Hepatocyte (in vitro differentiated cells): Measurements from ENCODE around the gene SLC2A13. TPM values are rescaled to one million over a fixed set of nuclear protein-coding genes. Genes with fewer than 3 reads are reported as not detected.
A peak's percentile ranks its signal among the peaks of the same experiment; 100 is the strongest.

Source experiments
- DNase-seq: peaks from one replicate; pipeline ENCODE4 v3.0.0-alpha.2; 2016; ENCODE audit warnings: low spot score
- H2AFZ ChIP-seq: fragments of 200-600 bp; sonication (generic); 2 replicates; pipeline ENCODE4 v1.6.0; 2016; ENCODE audit warnings: antibody characterized with exemption, mild to moderate bottlenecking
- H3K27ac ChIP-seq: fragments of 200-600 bp; sonication (generic); 2 replicates; pipeline ENCODE4 v1.5.1; 2016; ENCODE audit warnings: mild to moderate bottlenecking
- H3K27me3 ChIP-seq: fragments of 200-600 bp; sonication (generic); 2 replicates; pipeline ENCODE4 v1.6.1; 2016
- H3K36me3 ChIP-seq: fragments of 200-600 bp; sonication (generic); replicated peaks from 2 replicates; pipeline ENCODE4 v1.5.1; 2016; ENCODE audit warnings: low read depth; ENCODE audit not compliant: insufficient read depth
- H3K4me1 ChIP-seq: fragments of 200-600 bp; sonication (generic); 2 replicates; pipeline ENCODE4 v1.5.1; 2016; ENCODE audit warnings: mild to moderate bottlenecking, moderate library complexity; ENCODE audit not compliant: insufficient read depth
- H3K4me2 ChIP-seq: fragments of 200-600 bp; sonication (generic); 2 replicates; pipeline ENCODE4 v1.6.0; 2016
- H3K4me3 ChIP-seq: fragments of 200-600 bp; sonication (generic); 2 replicates; pipeline ENCODE4 v1.5.1; 2016; ENCODE audit warnings: mild to moderate bottlenecking
- H3K79me2 ChIP-seq: fragments of 200-600 bp; sonication (generic); 2 replicates; pipeline ENCODE4 v1.6.0; 2017; ENCODE audit warnings: mild to moderate bottlenecking
- H3K9me2 ChIP-seq: fragments of 200-600 bp; sonication (generic); replicated peaks from 2 replicates; pipeline ENCODE4 v1.6.0; 2017; ENCODE audit warnings: mild to moderate bottlenecking; ENCODE audit not compliant: insufficient read depth
- H3K9me3 ChIP-seq: fragments of 200-600 bp; sonication (generic); 2 replicates; pipeline ENCODE4 v1.5.1; 2016; ENCODE audit warnings: low read depth, mild to moderate bottlenecking
- H4K20me1 ChIP-seq: fragments of 200-600 bp; sonication (generic); 2 replicates; pipeline ENCODE4 v1.6.0; 2016; ENCODE audit warnings: mild to moderate bottlenecking; ENCODE audit not compliant: insufficient read depth, poor library complexity, severe bottlenecking
- EZH2 ChIP-seq: fragments of 200-600 bp; sonication (generic); IDR thresholded peaks from 2 replicates; pipeline ENCODE4 v1.6.1; 2016; ENCODE audit warnings: antibody characterized with exemption, mild to moderate bottlenecking, borderline replicate concordance
- EZH2phosphoT487 ChIP-seq: fragments of 200-600 bp; sonication (generic); IDR thresholded peaks from one replicate; pipeline ENCODE4 v1.6.1; 2018; ENCODE audit warnings: antibody characterized with exemption, mild to moderate bottlenecking, low read depth, moderate library complexity; ENCODE audit not compliant: unreplicated experiment, severe bottlenecking
- WGBS: methylation state at CpG from one replicate; pipeline ENCODE4 v1.1.6; 2016; ENCODE audit warnings: low lambda C conversion rate; ENCODE audit errors: missing lambda C conversion rate; 5-methylcytosine and 5-hydroxymethylcytosine counted together
- polyA plus RNA-seq: library from polyadenylated mRNA; unstranded; fragments of >200 nt; fragmentation: Nextera tagmentation; extraction: Ambion mirVana; gene quantifications from 2 replicates; pipeline ENCODE4 v1.2.1, GENCODE V29; 2016
- total RNA-seq: library from RNA; depleted of rRNA; stranded (reverse); fragments of >200 nt; gene quantifications from 2 replicates; pipeline ENCODE4 v1.2.3, GENCODE V29; 2014
- TF ChIP-seq, protein P1 (sequence below): fragments of 200-600 bp; sonication (generic); IDR thresholded peaks from 2 replicates; pipeline ENCODE4 v1.5.1; 2016; ENCODE audit warnings: antibody characterized with exemption, mild to moderate bottlenecking; ENCODE audit not compliant: poor library complexity

The SLC2A13 gene
- total and polyA plus RNA-seq, 2 experiments from 2014 or later, result 12.1 to 21.1 TPM

DNA sequence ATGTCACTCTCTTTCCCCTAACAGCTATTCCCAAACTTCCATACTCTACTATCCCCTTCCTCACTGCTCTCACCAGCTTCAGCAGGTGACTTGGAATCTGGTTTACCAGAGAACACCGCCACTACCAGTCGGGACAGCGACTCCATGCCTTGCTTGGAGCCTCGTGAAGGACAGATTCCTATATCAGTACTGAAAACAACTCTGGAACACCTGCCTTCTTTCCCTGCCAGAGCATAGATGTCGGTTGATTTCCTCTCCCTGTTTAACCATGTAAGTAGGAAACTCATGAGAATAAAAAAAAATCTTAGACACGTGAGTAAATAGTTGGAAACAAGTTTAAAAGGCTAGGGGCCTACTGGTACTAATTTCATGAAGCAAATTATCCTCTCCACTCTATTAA is 266.8 kb downstream of the SLC2A13 start:
- Histone ChIP-seq H3K36me3 (no peaks in the 10 kb centered on the region), H2AFZ (no peak overlapping the region), H3K27ac (no peak overlapping the region), H3K9me3 (no peaks in the 10 kb centered on the region), H4K20me1 (no peaks in the 10 kb centered on the region), H3K4me2 (no peak overlapping the region), H3K9me2 (no peaks in the 10 kb centered on the region), H3K79me2 (no peaks in the 10 kb centered on the region), H3K4me3 (no peak overlapping the region), H3K4me1 (no peaks in the 10 kb centered on the region), H3K27me3 (no peaks in the 10 kb centered on the region)
- TF ChIP-seq EZH2 (no peak), EZH2phosphoT487 (no peak)
- TF ChIP-seq, protein P1, sequence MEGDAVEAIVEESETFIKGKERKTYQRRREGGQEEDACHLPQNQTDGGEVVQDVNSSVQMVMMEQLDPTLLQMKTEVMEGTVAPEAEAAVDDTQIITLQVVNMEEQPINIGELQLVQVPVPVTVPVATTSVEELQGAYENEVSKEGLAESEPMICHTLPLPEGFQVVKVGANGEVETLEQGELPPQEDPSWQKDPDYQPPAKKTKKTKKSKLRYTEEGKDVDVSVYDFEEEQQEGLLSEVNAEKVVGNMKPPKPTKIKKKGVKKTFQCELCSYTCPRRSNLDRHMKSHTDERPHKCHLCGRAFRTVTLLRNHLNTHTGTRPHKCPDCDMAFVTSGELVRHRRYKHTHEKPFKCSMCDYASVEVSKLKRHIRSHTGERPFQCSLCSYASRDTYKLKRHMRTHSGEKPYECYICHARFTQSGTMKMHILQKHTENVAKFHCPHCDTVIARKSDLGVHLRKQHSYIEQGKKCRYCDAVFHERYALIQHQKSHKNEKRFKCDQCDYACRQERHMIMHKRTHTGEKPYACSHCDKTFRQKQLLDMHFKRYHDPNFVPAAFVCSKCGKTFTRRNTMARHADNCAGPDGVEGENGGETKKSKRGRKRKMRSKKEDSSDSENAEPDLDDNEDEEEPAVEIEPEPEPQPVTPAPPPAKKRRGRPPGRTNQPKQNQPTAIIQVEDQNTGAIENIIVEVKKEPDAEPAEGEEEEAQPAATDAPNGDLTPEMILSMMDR, result no peak
- no peak for DNase-seq
- WGBS, result 97% methylated on average over 6 of the region's 6 CpGs

DNA sequence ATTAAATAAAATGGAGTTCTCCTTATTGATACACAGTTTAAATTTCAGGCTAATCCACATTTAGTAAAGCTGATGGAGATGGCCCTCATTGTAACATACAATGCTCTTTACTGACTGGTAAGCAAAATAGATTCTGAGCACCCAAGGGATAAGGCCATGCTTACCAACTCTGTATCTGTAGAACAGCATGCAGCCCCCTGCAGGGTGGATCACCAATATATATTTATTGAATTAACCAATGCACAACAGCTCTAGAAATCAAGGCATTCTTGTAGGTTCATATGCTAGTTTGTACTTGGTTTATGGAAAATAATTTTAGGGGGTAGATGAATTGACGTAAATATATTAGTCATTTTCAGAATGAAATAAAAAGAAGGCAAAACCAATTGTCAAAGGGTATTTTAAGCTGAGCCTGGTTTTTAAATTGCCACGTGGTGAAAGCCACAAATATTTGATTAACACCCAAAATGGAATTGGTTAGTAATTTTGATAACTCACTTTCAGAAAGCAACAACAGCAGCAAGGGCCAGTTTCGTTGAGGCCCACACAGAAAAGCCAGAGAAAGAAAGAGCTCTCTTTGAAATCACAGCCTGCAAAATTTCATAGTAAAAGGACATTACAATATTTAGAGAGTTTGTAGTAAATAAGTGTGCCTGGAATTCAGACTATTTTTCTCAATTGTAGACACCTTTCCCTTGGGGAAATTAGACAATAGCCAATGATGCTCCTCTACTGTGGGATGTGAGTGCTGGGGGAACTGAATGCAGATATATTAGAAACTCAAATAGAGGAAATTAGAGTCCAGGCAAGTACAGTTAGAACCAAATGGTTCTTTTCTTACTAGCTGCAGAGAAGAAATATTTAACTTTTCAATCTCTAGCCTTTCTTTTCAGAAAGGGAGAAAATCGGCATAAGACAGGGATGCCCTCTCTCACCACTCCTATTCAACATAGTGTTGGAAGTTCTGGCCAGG is 270.1 kb downstream of the SLC2A13 start:
- no peak overlapping the region for H3K27ac ChIP-seq
- H3K27me3 ChIP-seq, result no peaks in the 10 kb centered on the region
- no peak overlapping the region for H3K4me2 ChIP-seq
- no peaks in the 10 kb centered on the region for H4K20me1 ChIP-seq
- peaks cover 4% of the 10 kb centered on the region for H3K4me1 ChIP-seq
- TF ChIP-seq EZH2 (no peak), EZH2phosphoT487 (no peak)
- TF ChIP-seq, protein P1, result no peak
- H3K36me3 ChIP-seq, result no peaks in the 10 kb centered on the region
- H3K9me3 ChIP-seq, result no peaks in the 10 kb centered on the region
- H3K9me2 ChIP-seq, result no peaks in the 10 kb centered on the region
- no peak overlapping the region for H2AFZ ChIP-seq
- WGBS, result 96% methylated on average over 4 of the region's 4 CpGs
- no peak for DNase-seq
- H3K4me3 ChIP-seq, result no peak overlapping the region
- H3K79me2 ChIP-seq, result no peaks in the 10 kb centered on the region

DNA sequence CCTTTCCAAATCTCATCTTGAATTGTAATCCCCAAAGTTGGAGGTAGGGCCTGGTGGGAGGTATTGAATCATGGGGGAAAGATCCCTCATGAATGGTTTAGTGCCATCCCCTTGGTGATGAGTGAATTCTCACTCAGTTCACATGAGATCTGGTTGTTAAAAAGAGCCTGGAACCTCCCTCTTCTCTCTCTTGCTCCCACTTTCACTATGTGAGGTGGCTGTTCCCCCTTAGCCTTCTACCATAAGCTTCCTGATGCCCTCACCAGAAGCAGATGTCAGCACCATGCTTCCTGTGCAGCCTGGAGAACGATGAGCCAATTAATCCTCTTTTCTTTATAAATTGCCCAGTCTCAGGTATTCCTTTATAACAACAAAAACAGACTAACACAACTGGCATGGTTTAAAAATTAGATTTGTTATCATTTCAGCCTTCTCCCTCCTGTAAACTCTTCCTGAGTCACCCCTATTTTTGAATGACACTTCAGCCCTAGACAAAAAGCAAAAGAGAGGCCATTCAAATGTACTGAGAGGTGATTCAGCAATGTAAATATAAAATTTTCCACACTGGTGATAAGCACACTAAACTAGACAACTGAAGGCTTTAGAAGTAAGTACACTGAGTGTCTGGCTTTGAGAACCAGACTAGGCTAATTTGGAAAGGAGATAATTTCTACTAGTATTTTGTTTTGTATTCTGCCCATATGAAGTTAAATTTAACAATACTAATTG is 274.1 kb downstream of the SLC2A13 start:
- Histone ChIP-seq H3K4me2 (no peak overlapping the region), H3K4me1 (peaks cover 4% of the 10 kb centered on the region), H3K4me3 (no peak overlapping the region), H3K27me3 (no peaks in the 10 kb centered on the region), H3K36me3 (no peaks in the 10 kb centered on the region), H3K9me3 (no peaks in the 10 kb centered on the region), H4K20me1 (no peaks in the 10 kb centered on the region), H3K9me2 (no peaks in the 10 kb centered on the region), H2AFZ (no peak overlapping the region), H3K27ac (peak overlapping the region; percentile 46), H3K79me2 (no peaks in the 10 kb centered on the region)
- peak; percentile 24 for DNase-seq
- no peak for TF ChIP-seq EZH2phosphoT487
- TF ChIP-seq, protein P1, result no peak
- no peak for TF ChIP-seq EZH2
- 32% methylated on average over 1 of the region's 1 CpG for WGBS
